ENCODE data around the gene PRKAR2A. TPM values are rescaled to one million over a fixed set of nuclear protein-coding genes. Genes with fewer than 3 reads are reported as not detected.

PRKAR2A gene
- total RNA-seq, 1 donor = 47.4 TPM

GRCh38 chr3:48845170-48845569, 2.5 kb downstream of the PRKAR2A start:
- Histone ChIP-seq H4K20me1 (ENCODE audit: insufficient read depth, low read length) (peaks cover 9% of the 10 kb centered on the region), H3K36me3 (ENCODE audit: insufficient read depth, low read length) (no peaks in the 10 kb centered on the region), H3K4me2 (ENCODE audit: insufficient read depth, low read length) (peak overlapping the region; percentile 22), H3K79me2 (ENCODE audit: insufficient read depth, low read length) (peaks cover 34% of the 10 kb centered on the region), H3K27ac (ENCODE audit: low read depth, low read length) (no peak overlapping the region), H2AFZ (ENCODE audit: low read length) (no peak overlapping the region), H3K27me3 (ENCODE audit: insufficient read depth, low read length) (no peaks in the 10 kb centered on the region), H3K4me3 (ENCODE audit: insufficient read depth, low read length) (no peak overlapping the region), H3K4me1 (ENCODE audit: insufficient read depth, low read length) (peaks cover 22% of the 10 kb centered on the region), H3K9me3 (ENCODE audit: low read depth, low read length) (no peaks in the 10 kb centered on the region)
- peak; percentile 90 for DNase-seq (ENCODE audit: insufficient read length, low spot score, missing footprints)
- no peak for TF ChIP-seq CTCF (IDR thresholded peaks at IDR 0.05; ENCODE audit: extremely low read depth, low read depth, low read length)

GRCh38 chr3:48837163-48837562, 10.5 kb downstream of the PRKAR2A start:
- Histone ChIP-seq H3K27ac (ENCODE audit: low read depth, low read length) (no peak overlapping the region), H3K27me3 (ENCODE audit: insufficient read depth, low read length) (no peaks in the 10 kb centered on the region), H3K79me2 (ENCODE audit: insufficient read depth, low read length) (peaks cover 72% of the 10 kb centered on the region), H3K9me3 (ENCODE audit: low read depth, low read length) (no peaks in the 10 kb centered on the region), H3K4me3 (ENCODE audit: insufficient read depth, low read length) (no peak overlapping the region), H2AFZ (ENCODE audit: low read length) (no peak overlapping the region), H4K20me1 (ENCODE audit: insufficient read depth, low read length) (peaks cover 10% of the 10 kb centered on the region), H3K36me3 (ENCODE audit: insufficient read depth, low read length) (no peaks in the 10 kb centered on the region), H3K4me1 (ENCODE audit: insufficient read depth, low read length) (peaks cover 9% of the 10 kb centered on the region), H3K4me2 (ENCODE audit: insufficient read depth, low read length) (no peak overlapping the region)
- no peak for TF ChIP-seq CTCF (IDR thresholded peaks at IDR 0.05; ENCODE audit: extremely low read depth, low read depth, low read length)
- no peak for DNase-seq (ENCODE audit: insufficient read length, low spot score, missing footprints)

- no peak for TF ChIP-seq CTCF (IDR thresholded peaks at IDR 0.05; ENCODE audit: extremely low read depth, low read depth, low read length)
- H3K4me1 ChIP-seq (ENCODE audit: insufficient read depth, low read length) = peaks cover 10% of the 10 kb centered on the region
These were observed 11.9 kb downstream of the PRKAR2A start for GRCh38 chr3:48835650-48836366.

GRCh38 chr3:48832684-48833083, 15.0 kb downstream of the PRKAR2A start:
- H2AFZ ChIP-seq (ENCODE audit: low read length) = no peak overlapping the region
- H3K79me2 ChIP-seq (ENCODE audit: insufficient read depth, low read length) = peaks cover 77% of the 10 kb centered on the region
- H3K9me3 ChIP-seq (ENCODE audit: low read depth, low read length) = no peaks in the 10 kb centered on the region
- peaks cover 10% of the 10 kb centered on the region for H3K4me1 ChIP-seq (ENCODE audit: insufficient read depth, low read length)
- DNase-seq (ENCODE audit: insufficient read length, low spot score, missing footprints) = no peak
- H3K4me3 ChIP-seq (ENCODE audit: insufficient read depth, low read length) = no peak overlapping the region
- TF ChIP-seq CTCF (IDR thresholded peaks at IDR 0.05; ENCODE audit: extremely low read depth, low read depth, low read length) = no peak
- no peaks in the 10 kb centered on the region for H3K36me3 ChIP-seq (ENCODE audit: insufficient read depth, low read length)
- H3K4me2 ChIP-seq (ENCODE audit: insufficient read depth, low read length) = peak overlapping the region; percentile 13
- H3K27me3 ChIP-seq (ENCODE audit: insufficient read depth, low read length) = no peaks in the 10 kb centered on the region
- H3K27ac ChIP-seq (ENCODE audit: low read depth, low read length) = no peak overlapping the region
- peaks cover 8% of the 10 kb centered on the region for H4K20me1 ChIP-seq (ENCODE audit: insufficient read depth, low read length)

More at GRCh38 chr3:48835650-48836366, 11.9 kb downstream of the PRKAR2A start:
- H4K20me1 ChIP-seq (ENCODE audit: insufficient read depth, low read length) = peaks cover 10% of the 10 kb centered on the region
- H3K9me3 ChIP-seq (ENCODE audit: low read depth, low read length) = no peaks in the 10 kb centered on the region
- no peak overlapping the region for H3K4me3 ChIP-seq (ENCODE audit: insufficient read depth, low read length)
- H3K4me2 ChIP-seq (ENCODE audit: insufficient read depth, low read length) = no peak overlapping the region
- DNase-seq (ENCODE audit: insufficient read length, low spot score, missing footprints) = no peak
- peaks cover 74% of the 10 kb centered on the region for H3K79me2 ChIP-seq (ENCODE audit: insufficient read depth, low read length)
- no peak overlapping the region for H3K27ac ChIP-seq (ENCODE audit: low read depth, low read length)
- no peaks in the 10 kb centered on the region for H3K36me3 ChIP-seq (ENCODE audit: insufficient read depth, low read length)
- H3K27me3 ChIP-seq (ENCODE audit: insufficient read depth, low read length) = no peaks in the 10 kb centered on the region
- H2AFZ ChIP-seq (ENCODE audit: low read length) = no peak overlapping the region

Measured in osteoblast (primary cell).